GM19099 (cell line): ENCODE results near the gene MAPKAPK5.

Source experiments
- POLR2A ChIP-seq: IDR thresholded peaks from 3 replicates; pipeline ENCODE4 v1.6.1; 2011; ENCODE audit warnings: low read depth; ENCODE audit not compliant: insufficient read length; ENCODE audit errors: extremely low read depth

MAPKAPK5 gene

GRCh38 chr12:111868676-111869588, 26.9 kb downstream of the MAPKAPK5 start:
- no peak for TF ChIP-seq POLR2A

DNA sequence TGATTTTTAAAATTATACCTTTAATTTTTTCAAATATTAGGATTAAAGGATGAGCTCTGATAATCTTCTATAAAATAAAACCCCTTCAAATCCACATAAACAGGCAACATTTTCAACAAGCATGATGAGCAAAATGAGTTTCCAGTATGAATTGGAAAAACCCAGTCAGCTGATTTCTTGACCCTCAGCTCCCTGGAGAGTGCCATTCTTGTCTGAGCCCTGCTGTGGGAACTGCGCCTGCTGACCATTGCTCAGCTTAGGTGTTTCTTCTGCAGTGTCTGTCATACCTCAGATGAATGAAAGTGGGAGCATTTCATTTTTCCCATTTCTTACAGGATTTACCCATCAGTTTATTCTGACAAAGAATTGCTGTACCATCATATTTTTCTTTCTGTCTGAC, 27.6 kb downstream of the MAPKAPK5 start:
- no peak for TF ChIP-seq POLR2A

DNA sequence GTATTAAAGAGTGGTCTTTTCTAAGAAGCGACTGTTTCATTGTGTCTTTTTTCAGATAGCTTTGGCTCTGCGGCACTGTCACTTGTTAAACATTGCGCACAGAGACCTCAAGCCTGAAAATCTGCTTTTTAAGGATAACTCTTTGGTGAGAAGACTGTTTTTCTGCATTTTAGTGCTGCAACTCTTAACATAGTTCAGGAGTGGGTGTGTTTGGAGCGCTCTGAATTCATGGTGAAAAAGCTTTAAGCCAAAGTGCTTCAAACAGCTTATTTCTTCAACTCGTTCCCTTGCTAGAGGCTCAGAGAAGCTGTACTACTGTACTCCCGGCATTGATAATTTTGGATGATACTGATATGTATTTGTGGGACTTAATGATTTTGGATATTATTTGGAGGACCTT, 28.2 kb downstream of the MAPKAPK5 start:
- no peak for TF ChIP-seq POLR2A

- TF ChIP-seq POLR2A: no peak
Measured at GRCh38 chr12:111870706-111871105, 28.7 kb downstream of the MAPKAPK5 start.

GRCh38 chr12:111873113-111873512, 31.1 kb downstream of the MAPKAPK5 start:
- TF ChIP-seq POLR2A: no peak

GRCh38 chr12:111881716-111882115, 39.7 kb downstream of the MAPKAPK5 start:
- TF ChIP-seq POLR2A: no peak

DNA sequence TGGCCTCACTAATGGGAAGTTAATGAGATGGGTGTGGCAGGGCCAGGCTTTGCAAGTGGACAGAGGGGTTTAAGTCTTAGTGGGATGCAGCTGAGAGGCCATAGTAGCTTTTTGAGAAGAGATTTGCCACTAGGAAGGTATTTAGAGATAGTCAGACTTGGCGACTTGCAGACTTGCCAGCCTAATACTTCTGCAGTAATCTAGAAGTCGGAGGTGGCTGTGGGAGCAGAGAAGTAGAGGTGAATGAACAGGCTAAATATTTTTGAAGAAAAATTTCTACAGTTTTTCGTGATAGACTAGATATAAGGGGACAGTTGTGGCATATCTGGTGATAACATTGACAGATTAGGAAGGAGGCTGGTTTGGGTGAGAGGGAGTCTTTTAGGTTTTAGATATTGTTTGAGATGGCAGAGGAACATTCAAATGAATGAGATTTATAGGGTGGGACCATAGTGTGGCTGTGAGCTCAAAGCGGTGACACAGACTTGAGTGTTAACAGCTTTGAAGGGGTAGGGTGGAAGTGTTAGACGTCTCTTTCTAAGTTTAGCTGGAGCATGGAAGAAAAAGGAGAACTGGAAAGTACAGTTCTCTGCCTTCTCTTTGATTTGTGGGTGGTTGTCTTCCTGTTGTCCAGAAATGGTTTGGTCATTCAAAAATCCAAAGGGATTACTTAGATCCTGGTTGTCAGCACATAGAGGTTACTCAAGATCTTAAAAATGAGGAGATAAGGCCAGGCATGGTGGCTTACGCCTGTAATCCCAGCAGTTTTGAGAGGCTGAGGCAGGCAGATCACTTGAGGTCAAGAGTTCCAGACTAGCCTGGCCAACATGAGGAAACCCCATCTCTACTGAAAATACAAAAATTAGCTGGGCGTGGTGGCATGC, 44.9 kb downstream of the MAPKAPK5 start:
- TF ChIP-seq POLR2A: no peak

- TF ChIP-seq POLR2A: no peak
Measured at GRCh38 chr12:111887926-111888745, 46.1 kb downstream of the MAPKAPK5 start.

GRCh38 chr12:111893287-111893686, 51.3 kb downstream of the MAPKAPK5 start:
- no peak for TF ChIP-seq POLR2A

DNA sequence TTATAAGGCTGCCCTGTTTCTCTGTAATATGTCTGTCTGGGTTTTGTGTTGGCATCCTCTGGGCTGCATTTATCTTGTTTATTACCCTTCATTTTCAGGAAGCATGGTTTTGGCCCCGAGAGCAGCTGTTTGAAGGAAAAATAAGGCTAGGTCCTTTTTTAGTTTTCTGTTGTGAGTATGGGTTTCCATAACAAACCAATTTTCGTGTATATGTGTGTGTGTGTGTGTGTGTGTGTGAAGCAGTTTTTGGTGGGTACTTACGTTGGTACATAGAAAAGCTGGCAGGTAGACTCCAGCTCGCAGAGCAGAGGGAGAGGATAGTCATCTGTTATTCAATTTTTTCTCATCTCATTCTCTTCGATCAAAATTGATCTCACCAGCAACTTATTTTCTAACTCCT, 52.5 kb downstream of the MAPKAPK5 start:
- TF ChIP-seq POLR2A: no peak

GRCh38 chr12:111901182-111901581, 59.2 kb downstream of the MAPKAPK5 start:
- no peak for TF ChIP-seq POLR2A

DNA sequence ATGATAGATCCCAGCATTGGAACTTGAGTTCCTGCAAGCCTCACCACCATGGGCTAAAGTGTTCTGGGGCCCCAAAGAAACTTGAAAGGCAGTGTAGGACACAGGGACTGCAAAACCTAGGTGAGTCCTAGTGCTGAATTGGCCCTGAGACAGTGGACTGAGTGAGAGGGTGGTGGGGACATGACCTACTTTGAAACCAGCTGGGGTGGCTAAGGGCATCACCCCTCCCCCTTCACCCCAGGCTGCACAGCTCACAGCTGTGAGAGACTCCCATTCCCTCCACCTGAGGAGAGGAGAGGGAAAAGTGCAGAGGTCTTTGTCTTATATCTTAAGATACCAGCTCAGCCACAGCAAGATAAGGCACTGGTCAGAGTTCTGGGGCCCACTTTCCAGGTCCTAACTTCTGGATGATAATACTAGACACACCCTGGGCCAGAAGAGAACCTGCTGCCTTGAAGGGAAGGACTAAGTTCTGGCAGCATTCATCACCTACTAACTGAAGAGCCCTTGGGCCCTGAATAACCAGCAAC, 62.5 kb downstream of the MAPKAPK5 start:
- no peak for TF ChIP-seq POLR2A

DNA sequence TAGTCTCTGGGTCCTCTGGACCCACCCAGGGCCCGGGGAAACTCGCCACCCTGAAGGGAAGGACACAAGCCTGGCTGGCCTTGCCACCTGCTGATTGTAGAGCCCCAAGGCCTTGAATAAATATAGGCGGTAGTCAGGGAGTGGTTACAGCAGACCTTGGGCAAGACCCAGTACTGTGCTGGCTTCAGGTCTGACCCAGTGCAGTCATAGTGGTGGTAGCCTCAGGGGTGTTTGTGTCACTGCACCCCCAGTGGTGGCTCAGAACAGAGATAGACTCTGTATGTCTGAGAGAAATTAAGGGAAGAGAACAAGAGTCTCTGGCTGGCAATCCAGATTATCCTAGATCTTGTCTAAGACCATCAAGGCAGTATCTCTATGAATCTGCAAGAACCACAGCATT, 63.5 kb downstream of the MAPKAPK5 start:
- no peak for TF ChIP-seq POLR2A

GRCh38 chr12:111907740-111908139, 65.7 kb downstream of the MAPKAPK5 start:
- TF ChIP-seq POLR2A: no peak

DNA sequence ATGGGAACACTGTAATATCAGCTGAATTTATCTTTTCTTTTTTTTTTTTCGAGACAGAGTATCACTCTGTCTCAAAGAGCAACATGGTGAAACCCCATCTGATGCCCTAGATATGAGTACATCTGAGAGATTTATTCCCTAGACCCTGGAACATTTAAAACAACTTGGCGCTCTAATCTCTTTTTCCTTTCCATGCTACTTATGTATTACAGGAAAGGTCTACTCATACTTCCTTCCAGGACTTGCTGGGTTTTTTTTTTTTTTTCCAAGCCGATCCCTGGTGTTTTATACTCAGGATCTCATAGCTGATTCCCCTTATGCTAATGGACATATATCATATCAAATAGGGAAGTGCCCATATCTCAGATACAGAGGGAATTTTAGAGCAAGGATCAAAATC, 83.1 kb downstream of the MAPKAPK5 start:
- no peak for TF ChIP-seq POLR2A
